GM18502 (cell line): ENCODE results near the gene CPNE9.

Source experiments
- ATAC-seq: cut with Tn5 transposase; IDR thresholded peaks from one replicate; pipeline ENCODE4 v1.9.1; 2021; ENCODE audit warnings: mild to moderate bottlenecking; ENCODE audit not compliant: unreplicated experiment, poor library complexity

Gene CPNE9

DNA sequence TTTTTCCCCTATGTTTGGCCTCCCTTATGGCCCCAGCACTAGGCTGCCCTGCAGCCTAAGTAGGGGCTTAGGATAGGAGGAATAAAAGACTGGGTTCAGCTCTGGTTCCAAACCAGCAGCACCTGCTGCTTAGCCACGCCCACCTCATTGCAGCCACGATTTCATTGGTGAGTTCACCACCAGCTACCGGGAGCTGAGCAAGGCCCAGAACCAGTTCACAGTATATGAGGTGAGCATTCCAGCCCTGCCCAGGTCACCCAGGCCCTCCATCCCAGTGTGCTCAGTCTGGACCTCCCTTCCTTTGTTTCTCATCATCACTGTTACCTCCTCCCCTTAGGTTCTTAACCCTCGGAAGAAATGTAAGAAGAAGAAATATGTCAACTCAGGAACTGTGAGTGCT lies 11.5 kb downstream of the CPNE9 start:
- ATAC-seq: no peak

DNA sequence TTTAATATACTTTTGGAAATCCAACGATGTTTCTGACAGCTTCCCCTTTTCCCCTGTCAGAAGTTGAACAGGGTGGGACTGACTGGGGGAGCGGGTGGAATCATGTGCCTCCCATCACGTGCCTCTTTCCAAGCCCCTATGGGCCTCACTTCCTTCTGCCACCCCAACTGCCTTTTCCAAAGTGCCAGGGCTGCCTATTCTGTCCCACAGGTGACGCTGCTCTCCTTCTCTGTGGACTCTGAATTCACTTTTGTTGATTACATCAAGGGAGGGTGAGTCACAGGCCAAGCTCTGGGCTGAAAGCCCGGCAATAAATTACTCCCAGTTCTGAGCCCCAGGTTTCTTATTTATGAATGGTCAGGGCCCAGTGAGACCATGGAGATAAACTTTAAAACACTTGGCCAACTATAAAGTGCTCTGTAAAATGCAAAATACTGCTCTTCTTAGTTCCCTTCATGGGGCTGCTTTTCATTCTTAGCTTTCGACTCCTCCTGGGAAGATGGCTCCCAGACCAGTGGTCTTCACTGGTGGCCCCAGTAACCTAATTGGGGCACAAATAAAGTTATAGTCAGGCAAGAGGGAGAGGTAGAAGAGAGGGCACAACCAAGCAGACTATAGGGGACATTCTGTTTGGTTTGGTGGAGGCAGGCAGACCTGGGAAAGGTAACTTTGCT lies 12.3 kb downstream of the CPNE9 start:
- no peak for ATAC-seq

DNA sequence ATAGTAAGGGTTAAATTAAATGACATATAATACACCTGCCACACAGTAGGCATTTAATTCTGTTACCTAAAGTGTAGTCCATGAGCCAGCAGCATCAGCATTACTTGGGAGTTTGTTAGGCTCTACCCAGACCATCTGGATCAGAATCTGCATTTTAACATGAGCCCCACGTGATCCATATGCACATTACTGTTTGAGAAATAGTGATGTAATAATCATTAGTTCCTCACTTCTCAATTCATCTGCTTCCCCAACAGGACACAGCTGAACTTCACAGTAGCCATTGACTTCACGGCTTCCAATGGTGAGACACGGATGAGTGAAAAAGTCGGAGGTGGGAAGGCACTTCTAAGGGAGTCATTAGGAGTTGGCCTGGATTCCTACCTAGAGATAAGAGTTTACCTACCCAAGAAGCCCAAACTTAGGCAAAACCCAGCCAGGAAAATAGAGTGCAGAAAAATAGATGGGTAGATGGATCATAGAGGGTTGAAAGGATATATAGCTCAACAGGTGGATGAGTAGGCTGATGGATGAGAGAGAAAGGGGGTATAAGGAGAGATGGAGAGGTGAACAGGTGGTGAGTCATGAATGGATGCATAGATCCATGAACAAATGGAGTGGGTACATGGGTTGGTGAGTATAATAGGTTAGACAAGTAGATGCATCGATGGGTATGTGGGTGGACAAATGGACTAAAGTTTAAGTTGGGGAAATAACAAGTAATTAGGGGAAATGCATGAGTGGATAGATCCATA lies 13.3 kb downstream of the CPNE9 start:
- no peak for ATAC-seq

DNA sequence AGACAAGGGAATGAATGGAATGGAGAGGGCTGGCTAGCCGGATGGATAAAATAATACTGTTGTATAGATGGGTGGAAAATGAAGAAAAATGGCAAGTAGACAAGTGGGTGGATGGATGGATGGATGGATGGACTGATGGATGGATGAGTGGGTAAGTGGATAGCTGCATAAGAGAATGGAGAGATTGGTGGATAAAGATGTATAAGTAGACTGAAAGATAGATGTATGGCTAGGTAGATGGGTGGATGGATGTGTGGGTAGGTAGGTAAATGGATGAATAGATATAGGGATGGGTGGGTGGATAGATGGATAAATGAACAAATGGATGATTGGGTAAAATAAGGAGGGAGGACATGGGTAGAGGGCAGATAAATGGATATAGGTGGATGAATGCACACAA lies 13.9 kb downstream of the CPNE9 start:
- ATAC-seq: no peak

DNA sequence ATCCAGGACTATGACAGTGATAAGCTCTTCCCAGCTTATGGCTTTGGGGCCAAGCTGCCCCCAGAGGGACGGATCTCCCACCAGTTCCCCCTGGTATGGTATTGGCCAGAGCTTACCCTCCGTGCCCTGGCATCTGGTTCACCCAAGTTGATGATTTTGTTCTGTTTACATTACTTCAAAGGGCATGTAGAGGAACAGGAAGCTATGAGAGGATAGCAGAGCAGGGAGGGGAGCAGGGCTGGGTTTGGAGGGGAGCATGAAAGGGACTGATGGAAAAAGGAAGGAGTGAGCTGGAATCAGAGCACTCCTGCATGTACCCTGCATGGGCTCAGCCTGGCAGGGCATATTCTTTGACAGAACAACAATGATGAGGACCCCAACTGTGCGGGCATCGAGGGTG lies 14.5 kb downstream of the CPNE9 start:
- no peak for ATAC-seq

DNA sequence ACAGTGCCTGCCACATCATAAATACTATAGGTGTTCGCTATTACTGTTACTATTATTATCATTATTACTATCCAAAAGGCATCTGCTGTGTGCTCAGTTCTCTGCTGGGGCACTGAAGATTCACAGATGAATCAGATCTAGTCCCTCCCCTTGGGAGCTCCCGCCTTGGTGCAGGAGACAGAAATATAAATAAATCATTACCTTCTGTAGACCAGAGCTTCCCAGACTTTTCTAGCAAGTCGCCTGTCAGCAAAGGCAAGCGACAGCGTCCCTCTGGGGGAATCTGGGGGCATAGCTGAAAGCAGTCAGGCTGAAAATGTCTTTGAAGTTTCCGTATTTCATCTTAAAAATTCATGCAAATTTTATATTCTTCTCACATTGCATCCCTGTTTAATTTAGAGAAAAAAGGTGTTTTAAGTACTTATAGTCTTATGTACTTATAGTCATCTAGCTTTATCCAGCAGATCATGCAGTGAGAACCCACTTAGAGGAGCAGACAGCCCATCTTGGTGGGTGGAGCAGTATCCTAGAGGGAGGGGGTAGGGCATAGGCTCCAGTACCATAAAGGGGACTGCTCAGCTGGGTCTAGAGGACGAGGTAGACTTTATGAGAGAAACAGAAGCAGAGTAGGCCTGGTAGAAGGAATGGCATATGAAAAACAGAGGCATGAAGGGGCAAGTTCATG lies 17.5 kb downstream of the CPNE9 start:
- ATAC-seq: no peak

DNA sequence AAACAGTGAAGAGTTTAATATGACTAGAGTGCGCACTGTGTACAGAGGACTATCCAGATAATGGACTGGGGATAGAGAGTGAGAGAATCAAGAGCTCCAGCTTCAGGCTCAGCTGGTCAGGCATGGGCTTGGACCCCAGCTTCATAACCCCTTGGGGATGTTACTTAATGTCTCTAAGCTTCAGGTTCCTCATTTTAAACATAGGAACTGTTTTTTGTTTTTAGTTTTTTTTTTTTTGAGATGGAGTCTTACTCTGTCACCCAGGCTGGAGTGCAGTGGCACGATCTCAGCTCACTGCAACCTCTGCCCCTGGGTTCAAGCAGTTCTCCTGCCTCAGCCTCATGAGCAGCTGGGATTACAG lies 18.0 kb downstream of the CPNE9 start:
- no peak for ATAC-seq

DNA sequence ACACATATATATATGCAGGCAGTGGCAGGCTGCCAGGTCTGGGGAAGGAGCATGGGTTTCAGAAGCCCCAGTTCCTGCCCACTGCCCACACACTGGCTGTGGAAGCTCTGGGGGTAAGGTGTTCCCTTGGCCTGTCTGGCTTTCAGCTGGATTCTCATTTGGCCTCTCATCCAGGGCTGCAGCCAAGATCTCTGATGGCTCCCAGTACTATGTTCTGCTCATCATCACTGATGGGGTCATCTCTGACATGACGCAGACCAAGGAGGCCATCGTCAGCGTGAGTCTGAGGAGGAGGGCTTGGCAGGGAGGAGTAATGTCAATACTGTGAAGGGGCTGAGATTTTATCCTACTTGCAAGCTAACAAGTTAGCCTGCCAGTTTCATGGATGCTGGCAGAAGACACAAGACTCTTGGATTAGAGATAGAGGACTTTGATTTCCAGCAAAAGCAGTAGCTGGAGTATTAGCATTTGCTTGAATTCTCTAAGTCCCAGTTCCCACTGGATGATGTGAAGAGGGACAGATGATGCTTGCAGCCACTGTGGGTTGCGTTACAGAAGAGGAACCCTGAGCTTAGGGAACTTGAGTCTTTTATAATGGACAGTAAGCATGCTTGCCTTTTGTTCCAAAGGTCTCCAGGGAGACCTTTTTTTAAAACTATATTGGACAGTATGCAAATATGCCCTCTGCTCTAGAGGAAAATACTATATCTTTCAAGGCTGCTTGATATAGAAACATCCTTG lies 22.3 kb downstream of the CPNE9 start:
- ATAC-seq: no peak

DNA sequence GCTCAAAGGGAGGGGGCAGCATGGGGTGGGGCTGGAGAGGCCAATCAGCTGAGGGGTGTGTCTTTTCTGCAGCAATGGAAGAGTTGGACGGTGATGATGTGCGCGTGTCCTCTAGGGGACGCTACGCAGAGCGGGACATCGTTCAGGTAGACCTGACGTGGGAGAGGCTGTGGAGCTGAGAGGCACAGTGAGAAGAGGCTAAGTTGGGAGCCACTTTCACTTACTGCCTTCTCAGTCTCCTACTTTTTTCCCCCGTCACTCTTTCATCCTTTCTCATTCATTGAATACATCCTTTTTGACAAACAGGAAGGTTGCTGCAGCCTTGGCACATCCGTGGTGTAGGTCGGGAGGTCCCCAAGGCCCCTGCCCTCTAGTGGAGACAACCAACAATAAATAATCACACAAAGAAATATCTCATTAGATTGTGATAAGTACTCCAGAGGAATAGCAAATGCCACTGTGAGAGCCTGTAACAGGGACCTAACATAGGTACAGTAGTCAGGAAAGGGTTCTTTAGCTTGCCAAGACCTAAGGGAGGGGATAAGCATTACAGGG lies 23.5 kb downstream of the CPNE9 start:
- no peak for ATAC-seq

DNA sequence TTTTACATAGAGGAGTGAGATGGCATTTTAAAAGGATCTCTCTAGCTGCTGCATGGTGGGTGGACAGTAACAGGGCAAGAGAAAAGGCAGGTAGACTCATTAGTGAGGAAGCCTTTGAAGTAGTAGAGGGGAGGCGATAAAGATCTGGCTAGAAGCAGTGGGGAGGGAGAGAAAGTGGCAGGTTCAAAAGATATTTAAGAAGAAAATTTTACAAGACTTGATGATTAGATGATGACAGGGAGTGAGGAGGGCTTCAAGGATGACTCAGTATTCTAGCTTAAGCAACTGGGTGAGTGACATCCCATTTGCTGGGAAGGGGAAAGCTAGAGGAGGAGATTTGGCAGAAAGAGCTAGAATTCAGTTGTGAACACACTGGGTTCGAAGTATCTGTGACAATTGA lies 24.1 kb downstream of the CPNE9 start:
- ATAC-seq: no peak

DNA sequence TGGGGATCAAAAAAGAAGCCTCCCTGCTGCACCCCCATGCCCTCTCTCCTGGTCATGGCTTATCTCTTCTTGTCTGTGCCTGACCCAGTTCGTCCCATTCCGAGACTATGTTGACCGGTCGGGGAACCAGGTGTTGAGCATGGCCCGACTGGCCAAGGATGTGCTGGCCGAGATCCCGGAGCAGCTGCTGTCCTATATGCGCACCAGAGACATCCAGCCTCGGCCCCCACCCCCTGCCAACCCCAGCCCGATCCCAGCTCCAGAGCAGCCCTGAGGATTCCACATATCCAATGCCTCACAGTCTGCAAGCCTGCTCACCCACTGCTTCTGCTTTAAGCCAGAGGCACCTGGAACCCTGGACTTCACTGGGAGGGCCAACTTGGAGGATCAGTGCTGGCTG lies 25.8 kb downstream of the CPNE9 start:
- no peak for ATAC-seq

DNA sequence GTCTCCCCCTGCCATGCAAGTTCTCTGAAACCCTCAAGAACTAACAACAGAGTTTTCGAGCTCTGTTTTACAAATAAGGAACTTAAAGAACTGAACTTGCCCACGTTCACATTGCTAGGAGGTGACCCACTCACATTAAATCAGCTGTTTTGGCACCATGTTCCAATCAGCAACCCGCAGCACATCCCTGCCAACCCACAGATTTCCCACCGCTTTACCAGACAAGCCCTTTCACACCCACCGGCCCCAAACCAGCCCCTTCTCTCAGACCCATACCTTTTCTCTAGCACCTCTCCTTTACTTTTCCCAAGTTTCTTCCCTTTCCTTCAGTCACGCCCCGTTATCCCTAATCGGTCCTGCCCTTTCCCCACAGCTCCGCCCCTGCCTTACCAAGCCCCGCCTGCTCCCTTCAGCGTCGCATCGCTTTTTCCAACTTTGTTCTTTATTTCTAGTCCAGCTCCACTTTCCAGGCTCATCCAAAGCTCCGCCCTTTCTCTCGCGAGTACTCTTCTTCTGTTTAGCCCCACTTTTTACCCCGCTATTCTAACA lies 27.1 kb downstream of the CPNE9 start:
- peak; percentile 47 for ATAC-seq

DNA sequence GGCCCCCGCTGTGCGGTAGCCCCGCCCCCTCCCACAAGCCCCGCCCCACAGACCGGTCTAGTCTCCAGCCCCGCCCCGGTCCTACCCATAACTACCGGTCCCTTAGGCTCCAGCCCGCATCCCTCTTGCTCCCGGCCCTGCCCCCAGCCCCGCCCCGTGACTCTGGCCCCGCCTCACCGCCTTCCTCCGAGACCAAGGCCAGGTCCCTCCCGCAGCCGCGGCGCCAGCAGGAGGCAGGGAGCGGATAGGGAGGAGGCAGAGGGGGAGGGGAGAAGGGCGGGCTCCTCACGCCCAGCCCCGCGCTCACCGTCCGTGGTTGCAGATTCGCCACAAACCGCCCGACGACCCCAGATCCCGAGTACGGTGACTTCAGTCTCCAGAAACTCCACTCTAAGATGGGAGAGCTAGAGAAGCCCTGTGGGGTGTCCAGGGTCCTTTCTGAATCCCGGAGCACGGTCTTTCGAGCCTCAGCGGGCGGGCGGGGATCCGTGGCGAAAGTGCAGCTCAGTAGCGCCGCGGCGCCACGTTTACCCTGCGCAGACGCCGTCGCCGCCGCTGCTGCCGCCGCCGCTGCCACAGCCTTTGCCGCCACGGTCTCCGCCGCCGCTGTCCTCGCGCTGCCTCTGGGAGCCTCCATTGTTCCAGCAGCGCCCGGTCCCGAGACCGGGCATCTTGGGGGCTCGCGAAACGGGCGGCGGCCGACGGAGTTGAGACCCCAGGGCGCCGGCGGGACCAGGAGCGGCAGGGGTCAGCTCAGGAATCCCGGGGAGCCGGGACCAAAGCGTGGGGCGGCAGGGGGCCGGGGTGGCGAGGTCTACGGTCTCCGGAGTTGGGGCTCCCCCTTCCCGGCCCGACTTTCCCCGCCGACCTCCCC lies 27.8 kb downstream of the CPNE9 start, which contains the start of gene BRPF1:
Gene BRPF1 (plus strand): TSS at position 530 of the 874 bp plus-strand sequence. CDS start 2,406 bp downstream, outside the sequence.
- peak; percentile 91 for ATAC-seq

DNA sequence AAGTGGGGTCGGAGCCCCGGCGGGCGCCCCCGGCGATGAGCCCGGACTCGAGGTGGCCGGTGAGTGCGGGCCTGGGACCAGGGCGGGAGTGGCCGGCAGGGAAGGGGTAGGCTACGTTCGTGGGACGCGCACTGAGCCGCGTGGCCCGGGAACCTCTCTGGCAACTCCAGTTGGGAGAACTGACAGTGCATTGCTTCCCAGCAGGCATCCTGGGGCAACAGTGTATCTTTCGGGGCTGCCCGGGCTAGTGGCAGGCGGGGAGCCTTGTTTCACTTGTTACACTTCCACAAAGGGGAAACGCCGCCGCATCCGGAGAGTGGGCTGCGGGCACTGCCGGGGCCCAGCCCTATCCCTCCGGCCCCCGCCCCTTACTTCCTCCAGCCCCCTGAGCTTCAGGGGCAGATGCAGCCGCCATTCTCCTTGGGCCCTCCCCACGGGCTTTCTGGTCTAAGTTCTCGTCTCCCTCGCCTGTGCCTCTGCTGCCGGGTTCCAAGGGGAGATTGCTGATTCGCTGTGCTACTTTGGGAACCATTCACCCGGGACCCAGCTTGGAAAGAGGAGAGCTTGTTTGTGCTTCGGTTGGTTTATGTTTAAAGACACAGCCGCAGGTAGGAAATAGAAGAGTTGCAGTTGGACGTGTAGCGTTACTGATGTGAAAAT lies 28.6 kb downstream of the CPNE9 start:
- ATAC-seq: peak; percentile 14

DNA sequence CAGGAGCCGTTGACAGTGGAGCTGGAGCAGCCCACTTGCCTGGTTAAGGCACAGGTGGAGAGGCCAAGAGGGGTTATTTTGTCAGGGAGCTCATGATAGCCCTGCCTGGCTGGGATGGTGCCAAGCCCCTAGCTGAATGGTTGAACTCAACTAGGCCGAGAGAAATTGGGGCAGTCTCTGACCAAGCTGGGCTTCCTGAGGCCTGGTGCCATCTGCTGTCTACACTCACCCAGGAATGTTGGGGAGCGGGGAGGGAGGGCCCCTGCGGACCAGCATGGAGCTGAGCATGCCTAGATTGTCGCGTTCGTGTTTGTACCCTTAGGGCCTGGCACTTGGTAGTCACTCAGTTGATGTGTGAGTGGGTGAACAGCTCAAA lies 29.1 kb downstream of the CPNE9 start:
- no peak for ATAC-seq

DNA sequence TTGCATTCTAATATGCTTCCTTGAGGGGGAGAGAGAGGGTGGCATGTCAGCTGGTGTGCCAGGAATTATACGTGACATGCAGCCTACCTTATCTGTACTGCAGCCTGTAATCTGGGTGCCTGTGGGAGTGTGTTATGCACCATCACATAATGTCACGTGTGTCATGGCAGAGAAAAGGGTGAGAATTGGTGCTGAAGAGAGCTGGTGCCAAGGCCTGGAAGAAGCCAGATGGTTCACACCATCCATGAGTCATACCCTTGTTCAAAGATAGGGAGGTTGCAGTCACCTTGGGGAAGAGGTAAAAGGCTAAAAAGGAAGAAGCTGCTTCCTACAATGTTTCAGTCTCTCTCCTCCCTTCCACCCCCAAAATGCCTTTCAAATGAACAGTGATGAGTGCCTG lies 33.2 kb downstream of the CPNE9 start:
- ATAC-seq: no peak

DNA sequence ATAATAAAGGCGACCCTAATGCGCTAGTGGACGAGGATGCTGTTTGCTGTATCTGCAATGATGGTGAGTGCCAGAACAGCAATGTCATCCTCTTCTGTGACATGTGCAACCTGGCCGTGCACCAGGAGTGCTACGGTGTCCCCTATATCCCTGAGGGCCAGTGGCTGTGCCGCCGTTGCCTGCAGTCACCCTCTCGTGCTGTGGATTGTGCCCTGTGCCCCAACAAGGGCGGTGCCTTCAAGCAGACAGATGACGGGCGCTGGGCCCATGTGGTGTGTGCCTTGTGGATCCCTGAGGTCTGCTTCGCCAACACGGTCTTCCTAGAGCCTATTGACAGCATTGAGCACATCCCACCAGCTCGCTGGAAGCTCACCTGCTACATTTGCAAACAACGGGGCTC lies 35.5 kb downstream of the CPNE9 start:
- no peak for ATAC-seq

DNA sequence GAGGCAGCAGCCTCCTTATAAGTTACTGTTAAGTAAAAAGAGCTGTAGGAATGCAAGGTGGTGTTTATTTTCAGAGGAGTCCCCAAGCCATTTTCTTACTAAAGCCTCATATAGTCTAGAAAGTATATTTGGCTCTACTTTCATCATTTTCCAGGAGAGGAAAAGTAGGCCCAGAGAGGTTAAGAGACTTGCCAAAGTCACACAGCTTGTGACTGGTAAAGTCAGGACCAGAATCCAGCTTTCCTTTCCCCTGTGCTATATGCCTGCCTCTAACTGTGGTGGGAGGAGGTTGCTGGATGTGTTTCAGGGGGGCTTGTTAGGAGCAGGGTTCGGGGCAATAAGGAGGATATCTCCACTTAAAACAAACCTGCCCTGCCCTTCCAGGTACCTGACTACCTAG lies 38.9 kb downstream of the CPNE9 start:
- no peak for ATAC-seq

DNA sequence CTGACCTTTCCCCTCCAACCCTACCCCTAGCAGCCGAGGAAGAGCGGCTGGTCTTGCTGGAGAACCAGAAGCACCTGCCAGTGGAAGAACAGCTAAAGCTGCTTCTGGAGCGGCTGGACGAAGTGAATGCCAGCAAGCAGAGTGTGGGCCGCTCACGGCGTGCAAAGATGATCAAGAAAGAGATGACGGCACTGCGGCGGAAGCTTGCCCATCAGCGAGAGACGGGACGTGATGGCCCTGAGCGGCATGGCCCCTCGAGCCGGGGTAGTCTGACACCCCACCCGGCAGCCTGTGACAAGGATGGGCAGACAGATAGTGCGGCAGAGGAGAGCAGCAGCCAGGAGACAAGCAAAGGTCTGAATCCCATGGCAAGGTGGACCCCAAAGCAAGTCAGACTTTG lies 39.9 kb downstream of the CPNE9 start:
- ATAC-seq: no peak
